GM12864 (cell line): ENCODE measurements around the gene PALM.
"Not testable (repeated sequence)": the region's sequence is repeated elsewhere in the genome, so short reads cannot be mapped to it uniquely, and the experiment has no call there.

ENCODE experiments used
- DNase-seq: peaks from one replicate; pipeline ENCODE4 v3.0.0-alpha.2; 2011; ENCODE audit warnings: low read depth
- H3K4me3 ChIP-seq: 2 replicates; pipeline ENCODE4 v1.5.1; 2011; ENCODE audit warnings: mild to moderate bottlenecking, low read depth, low read length, control low read depth
- CTCF ChIP-seq: IDR thresholded peaks from 2 replicates; pipeline ENCODE4 v1.5.1; 2011; ENCODE audit warnings: low read depth, mild to moderate bottlenecking, moderate library complexity, low read length, control low read depth, inconsistent platforms; ENCODE audit errors: missing control alignments

PALM gene

GRCh38 chr19:663682-664117, 45.0 kb upstream of the PALM start:
- no peak for TF ChIP-seq CTCF
- H3K4me3 ChIP-seq: peak overlapping the region; percentile 60
- no peak for DNase-seq

DNA sequence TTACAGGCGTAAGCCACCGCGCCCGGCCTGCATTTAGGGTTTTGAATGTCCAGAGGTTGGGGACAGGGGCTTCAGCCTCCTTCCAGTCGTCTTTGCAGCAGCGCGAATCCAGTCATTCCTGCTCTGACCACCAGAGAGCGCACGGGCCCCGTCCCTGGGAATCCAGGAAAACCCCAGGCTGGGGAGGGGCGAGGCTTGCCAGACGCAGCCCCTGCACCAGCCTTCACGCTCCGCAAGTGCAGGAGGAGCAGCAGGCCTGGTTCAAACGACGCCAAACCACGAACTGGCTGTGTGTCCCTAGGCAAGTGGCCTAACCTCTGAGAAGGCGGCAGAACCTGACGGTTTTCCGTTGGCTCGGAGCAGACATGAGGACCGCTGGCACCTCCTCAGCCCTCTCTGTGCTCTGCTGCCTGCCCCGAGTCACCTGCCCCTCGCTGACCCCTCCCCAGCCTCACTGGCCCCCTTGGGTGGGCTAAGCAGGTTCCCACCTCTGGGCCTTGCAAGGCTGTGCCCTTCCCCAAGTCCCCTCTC, 43.8 kb upstream of the PALM start:
- H3K4me3 ChIP-seq: no peak overlapping the region; the same call in 1 of the 2 replicates
- peak; percentile 34 for DNase-seq

GRCh38 chr19:666985-667573, 41.7 kb upstream of the PALM start:
- H3K4me3 ChIP-seq, DNase-seq: not testable (repeated sequence)

More for the DNA sequence above, 43.8 kb upstream of the PALM start:
- peak; percentile 93 for TF ChIP-seq CTCF

DNA sequence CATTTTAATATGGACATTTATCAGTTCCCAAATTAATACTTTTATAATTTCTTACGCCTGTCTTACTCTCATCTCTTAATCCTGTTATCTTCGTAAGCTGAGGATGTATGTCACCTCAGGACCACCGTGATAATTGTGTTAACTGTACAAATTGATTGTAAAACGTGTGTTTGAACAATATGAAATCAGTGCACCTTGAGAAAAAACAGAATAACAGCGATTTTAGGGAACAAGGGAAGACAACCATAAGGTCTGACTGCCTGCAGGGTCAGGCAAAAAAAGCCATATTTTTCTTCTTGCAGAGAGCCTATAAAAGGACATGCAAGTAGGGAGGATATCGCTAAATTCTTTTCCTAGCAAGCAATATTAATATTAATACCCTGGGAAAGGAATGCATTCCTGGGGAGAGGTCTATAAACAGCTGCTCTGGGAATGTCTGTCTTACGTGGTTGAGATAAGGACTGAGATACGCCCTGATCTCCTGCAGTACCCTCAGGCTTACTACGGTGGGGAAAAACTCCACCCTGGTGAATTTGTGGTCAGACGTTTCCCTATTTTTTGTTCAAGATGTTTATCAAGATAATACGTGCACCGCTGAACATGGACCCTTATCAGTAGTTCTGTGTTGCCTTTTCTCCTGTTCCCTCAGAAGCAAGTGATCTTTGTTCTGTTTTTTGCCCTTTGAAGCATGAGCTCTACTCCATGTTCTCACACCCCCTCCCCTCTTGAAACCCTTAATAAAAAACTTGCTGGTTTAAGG, 39.9 kb upstream of the PALM start:
- not testable (repeated sequence) for H3K4me3 ChIP-seq, DNase-seq

- peak; percentile 51 for TF ChIP-seq CTCF
- H3K4me3 ChIP-seq: no peak overlapping the region
- no peak for DNase-seq
Observed at GRCh38 chr19:670609-671075, 38.1 kb upstream of the PALM start.

GRCh38 chr19:674282-675151, 34.2 kb upstream of the PALM start:
- DNase-seq: no peak
- no peak for TF ChIP-seq CTCF
- no peak overlapping the region for H3K4me3 ChIP-seq

- DNase-seq: no peak
- TF ChIP-seq CTCF: no peak
- peak overlapping the region; percentile 31 for H3K4me3 ChIP-seq
Observed at GRCh38 chr19:676007-676338, 32.8 kb upstream of the PALM start.
